NCI-H446 treated with DMSO at 0.1 percent for 48 hours (cell line): ENCODE data around the gene PARD3B.

Source experiments
- DNase-seq: peaks from one replicate; lab custom pipeline; 2025; lab: John Stamatoyannopoulos, UW

The PARD3B gene

DNA sequence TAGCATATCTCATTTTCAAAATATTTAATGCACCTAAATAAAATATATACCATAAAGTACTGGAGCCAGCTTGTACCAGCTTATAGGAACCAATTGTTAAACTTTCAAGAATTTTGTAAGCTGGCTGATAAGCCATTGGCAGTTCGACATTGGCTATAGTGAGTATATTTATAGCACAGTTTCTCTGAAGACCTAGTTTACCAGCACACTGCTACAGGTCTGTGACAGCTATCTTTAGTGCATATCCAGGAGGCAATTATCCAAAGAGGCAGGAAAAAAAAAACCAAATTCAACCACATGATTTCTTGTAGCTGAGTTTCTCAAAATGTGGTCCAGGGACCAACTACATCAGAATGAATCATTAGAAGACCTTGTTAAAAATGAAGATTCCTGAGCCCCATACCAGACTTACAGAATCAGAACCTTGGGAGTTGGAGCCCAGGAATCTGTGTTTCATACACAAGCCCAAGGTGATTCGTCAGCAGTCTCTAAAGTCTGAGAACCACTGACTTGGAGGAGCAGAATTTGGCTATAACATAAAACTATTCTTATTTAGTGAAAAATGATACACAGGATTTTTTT, 858.1 kb downstream of the PARD3B start:
- no peak for DNase-seq

DNA sequence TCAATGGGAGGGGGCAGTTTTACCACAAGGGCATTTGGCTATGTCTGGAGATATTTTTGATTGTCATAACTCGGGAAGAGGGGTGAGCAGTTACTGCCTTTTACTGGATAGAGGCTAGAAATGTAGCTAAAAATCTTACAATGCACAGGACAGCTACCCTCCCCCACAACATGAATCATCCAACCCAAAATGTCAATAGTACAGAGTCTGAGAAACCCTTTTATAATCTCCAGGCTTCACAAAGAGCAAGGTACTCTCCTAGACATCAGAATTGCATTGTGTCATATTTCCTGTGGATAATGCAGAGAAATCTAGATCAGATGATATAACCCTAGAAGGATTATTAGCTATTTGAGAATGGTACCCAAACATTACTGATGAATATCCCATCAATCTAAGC, 859.9 kb downstream of the PARD3B start:
- no peak for DNase-seq

DNA sequence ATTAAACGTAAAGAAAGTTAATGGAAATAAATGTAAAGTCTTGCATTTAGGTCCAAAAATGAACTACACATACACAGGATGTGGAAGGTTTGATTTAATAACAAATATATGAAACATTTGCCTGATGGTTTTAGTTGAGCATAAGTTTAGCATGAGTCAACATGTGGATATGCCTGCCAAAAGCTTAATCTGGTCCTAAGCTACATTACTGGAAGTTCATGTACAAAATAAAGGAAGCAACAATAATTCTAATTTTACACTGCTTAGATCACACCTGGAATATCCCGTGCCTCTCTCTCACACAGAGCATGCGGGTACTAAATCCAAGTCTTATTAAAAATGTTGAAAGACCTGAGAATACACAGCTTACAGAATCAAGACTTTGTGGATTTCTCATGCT, 860.5 kb downstream of the PARD3B start:
- peak; percentile 46 for DNase-seq

DNA sequence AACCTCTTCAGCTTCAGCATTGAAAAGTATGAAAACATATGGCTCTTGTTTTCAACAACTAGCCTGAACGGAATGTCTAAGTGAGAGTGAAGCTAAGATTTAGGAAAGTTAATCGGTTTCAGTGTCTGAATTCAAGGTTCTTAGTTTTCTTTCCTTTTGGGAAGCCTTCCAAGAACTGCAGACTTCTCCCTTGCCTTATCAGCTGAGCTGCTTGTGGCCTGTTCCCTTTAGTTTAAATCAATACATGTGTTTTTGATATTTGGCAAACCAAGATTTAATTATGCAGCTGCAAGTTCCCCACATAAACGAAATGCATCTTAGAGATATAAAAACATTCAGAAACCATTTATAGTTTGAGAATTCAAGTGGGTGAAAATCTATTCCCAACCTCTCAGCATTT, 862.7 kb downstream of the PARD3B start:
- peak; percentile 18 for DNase-seq

DNA sequence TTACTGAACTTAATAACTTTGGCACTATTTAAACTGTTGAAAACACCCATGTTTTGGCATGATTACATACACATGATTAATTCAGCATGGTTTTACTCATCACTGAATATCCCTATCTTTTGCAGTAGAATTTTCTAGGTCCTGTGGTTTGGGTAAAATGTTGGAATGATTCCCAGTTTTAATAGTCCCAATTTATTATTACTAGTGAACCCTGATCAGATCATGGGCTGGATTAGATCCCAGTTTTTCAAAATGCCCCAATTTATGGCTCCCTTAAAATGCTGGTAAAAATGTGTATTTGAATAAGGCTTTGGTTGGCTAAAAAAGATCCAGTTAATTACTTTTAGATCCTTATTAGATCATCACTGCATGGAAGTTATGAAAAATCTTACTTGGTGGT, 863.4 kb downstream of the PARD3B start:
- DNase-seq: peak; percentile 82

DNA sequence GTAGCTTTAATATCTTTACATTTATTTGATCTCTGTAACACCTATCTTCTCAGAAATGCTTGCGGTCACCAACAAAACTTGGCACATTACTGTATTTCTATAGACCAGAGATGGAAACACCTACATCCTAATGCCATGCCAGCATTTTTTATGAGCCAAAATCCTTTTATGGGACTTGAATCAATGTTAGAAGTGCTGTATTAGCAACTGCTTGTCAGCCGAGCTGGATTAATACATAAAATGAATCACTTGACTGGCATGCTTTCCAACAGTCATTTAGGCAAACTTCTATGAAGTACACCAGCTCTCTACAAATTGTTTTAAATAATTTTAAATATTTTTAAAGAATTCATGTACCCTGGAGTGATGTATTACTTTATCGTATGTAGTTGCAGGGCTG, 864.1 kb downstream of the PARD3B start:
- DNase-seq: peak; percentile 84

DNA sequence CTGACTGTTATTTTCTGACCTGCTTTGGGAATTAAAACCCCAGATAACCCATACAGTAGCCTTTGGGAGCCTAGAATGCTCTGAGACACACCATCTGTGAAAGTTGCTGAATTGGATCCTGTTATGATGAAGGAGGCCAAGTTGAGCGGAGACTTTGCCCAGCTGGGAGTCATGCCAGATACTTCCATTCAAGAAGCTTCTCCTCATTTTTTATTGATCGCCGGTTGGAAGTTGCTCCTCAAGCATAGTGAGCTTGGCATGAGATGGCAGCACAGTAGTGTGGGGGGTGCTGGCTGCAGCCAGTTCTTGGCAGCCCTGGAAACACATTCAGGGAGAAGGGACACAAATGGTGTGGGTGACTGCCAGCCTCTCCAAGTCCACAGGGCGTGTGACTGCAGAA, 866.3 kb downstream of the PARD3B start:
- DNase-seq: peak; percentile 99

DNA sequence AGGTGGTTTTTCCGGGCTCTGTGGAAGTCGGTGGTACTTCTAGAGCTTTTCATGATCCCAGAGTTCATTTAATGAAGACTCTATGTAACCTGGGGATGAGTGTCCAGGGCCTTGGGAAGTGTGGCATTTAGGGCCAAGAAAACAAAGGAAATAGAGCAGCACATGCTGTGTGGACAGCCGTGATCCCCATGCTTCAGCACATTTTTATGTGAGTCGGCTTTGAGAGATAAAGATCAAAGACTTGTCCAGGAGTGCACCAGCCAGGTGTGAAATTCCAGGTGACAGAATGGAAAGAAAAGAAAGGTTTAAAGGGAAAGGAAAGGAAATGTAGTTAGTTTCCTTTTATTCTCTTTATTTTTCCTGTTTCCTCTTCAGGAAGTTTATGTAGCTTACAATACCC, 879.1 kb downstream of the PARD3B start:
- DNase-seq: no peak

DNA sequence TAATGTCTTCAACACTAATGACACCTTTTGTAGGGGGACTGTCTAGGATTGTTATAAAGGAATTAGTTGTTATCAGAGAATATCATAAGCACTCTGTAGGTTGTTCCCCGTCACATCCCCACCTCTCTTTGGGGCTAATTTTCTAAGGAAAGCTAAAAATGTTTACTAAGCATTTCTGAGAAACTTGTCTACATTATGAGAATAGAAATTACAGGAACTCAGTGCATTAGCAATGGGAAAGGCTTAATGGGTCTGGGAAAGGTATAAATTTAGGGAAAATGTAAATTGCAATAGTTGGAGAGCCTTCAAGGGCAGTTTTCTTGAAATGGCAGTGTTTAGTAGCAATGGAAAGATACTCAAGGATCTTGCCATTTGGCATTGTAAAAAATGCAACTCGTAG, 879.8 kb downstream of the PARD3B start:
- no peak for DNase-seq

DNA sequence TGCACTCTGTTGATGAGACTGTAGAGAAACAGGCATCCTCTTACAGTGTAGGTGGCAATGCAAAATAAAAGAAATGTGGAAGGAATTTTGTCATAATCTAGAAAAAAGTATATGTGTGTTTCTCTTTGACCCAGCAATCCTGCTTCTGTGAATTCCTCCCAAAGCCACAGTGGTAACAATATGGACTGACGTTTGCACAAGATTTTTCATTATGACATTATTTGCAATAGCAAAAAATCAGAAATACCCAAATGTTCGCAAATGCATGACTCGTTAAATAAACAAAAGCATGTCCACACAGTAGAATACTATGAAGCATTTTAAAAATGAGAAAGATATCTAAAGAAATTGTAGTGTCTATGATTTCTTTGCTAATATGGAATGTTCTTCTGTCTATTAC, 881.8 kb downstream of the PARD3B start:
- DNase-seq: no peak

DNA sequence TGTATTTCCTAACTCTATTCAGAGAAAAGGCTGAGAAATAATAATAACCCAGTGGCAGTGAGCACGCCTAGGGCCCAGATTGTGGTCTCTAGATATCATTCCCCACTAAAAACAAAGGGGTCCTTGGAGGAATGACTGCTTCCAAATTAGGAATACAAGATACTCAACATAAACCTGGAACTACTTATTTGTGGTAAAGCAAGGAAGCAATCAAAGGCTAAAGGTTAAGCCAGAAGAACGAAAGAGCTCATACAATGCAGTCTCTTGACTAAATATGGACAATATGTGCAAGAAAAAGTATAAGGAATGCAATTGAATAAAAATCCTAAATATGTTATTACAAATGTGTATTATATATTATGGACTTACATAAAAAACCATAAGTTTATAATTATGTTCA, 883.5 kb downstream of the PARD3B start:
- no peak for DNase-seq

DNA sequence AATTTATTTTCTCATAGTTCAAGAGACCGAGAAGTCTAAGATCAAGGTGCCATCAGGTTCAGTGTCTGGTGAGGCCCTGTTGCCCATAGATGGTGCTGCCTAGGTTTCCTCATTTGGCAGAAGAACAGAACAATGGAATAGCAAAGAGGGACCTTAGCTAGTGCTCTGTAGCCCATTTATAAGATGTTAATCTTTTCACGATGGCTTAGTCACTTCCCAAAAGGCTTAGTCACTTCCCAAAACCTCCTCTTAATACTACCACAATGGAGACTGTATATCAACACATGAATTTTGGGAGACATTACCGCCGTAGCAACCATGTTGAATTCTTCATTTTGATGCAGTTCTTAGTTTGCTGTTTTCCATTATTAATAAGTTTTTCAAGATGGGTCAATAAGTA, 890.7 kb downstream of the PARD3B start:
- DNase-seq: no peak

DNA sequence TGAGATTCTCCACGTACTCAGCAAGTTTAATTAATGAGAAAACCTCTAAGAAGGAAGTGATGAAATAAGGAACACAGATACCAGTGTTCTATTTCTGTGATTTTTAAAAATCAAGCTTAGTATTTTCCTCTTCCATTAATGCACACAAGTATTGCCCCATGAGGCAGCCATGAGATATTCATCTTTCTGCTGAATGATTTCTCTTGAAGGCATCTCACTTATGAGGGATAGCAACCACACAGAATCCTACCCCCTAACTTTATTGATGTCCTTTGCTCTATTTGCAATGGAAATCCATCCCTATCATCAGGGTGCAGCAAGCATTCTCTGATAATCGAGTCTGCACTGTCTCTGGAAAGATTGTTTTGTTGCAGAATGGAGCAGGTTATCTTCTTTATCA, 893.0 kb downstream of the PARD3B start:
- DNase-seq: no peak

DNA sequence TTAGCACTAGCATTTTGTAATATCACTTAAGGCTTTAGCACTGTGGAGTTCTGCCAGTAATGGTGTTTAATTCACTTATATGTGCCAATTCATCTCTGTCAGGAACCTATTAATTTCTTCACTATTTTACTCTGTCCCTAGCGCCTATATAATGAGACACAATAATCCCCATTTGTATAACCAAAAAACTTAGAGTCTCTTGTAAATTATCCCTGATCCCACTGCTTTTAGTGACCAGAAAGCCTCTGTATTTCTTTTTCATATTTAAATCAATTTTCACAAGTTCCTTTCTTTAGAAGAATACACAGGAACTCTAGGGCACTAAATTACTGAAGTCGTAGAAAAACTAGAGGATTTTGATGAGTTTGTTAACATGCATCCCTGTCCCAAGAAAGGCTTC, 894.3 kb downstream of the PARD3B start:
- no peak for DNase-seq

DNA sequence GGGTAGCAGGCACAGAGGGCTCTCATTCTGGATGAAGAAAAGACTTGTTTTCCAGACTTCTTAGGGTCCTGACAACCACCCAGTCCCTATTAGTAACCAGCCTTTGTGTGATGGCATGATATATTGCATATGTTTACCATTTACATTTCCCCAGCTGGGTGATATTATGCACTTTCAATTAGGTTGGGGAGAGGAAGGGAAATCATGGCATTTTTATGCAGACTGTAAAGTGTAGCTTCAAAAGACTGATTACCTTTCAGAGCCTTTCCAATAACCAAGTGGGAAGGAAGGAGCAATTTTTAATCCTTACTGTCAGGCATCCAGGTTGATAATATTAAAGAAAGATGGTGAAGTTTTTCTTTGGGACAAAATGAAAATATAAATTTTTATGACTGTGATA, 896.2 kb downstream of the PARD3B start:
- no peak for DNase-seq

DNA sequence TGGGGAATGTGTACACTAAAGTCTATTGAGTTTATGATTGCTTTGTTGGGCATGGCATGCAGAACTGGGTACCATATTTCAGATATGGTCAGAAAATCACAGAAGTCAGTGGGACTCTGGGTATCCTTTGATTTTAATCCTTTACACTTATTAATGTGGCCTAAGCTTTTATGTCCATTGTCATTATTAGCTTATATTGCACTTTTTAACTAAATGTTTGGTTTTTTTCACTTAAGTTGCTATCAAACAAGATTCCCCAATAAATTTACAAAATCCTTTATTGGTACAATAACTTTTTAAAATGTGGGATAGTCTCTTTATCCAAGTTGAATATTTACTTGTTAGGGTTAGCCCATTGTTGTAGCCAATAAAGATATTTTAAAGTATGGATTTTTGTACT, 902.9 kb downstream of the PARD3B start:
- no peak for DNase-seq

DNA sequence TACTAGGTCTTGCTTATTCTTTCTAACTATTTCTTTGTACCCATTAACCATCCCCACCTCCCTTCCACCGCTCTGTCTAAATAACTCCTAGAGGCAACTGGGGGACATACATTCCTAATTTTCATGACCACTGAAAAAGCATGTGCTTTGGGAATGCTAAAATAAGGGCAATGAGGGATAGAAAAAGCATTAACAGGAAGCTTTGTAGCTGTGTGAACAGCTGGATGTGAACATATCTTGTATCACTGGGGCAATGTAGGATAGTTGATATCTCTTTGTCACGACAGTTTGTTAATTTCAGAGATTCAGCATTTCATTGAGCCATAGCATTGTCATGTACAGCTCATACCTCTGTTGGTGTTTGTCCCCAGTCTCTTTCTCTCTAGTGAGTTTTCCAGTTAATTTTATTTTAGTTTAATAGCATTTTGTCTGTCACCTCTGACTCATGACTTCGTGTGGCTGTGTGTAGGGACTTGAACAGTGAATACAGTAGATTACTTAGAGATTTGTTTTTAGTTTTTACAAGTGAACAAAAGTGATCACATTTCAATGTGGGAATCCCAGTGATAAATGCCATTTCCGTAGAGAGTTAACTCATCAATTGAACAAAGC, 906.7 kb downstream of the PARD3B start:
- DNase-seq: no peak

DNA sequence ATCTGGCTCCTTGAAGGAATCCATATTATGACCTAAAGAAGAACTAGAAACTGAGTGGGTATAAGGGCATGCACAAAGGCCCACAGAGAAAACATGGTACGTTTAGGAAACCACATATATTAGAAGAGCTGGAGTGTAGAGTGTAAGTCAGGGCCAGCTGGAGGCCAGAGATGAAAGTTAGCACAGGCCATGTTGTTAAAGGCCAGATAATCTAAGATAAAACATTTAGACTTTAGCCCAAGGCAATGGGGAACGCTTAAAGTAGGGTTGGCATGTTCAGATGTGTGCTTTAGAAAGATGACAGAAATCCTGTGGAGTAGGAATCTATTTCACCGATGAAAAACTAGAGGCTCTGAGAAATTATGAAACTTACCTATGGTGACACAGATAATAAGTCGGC, 907.9 kb downstream of the PARD3B start:
- no peak for DNase-seq

DNA sequence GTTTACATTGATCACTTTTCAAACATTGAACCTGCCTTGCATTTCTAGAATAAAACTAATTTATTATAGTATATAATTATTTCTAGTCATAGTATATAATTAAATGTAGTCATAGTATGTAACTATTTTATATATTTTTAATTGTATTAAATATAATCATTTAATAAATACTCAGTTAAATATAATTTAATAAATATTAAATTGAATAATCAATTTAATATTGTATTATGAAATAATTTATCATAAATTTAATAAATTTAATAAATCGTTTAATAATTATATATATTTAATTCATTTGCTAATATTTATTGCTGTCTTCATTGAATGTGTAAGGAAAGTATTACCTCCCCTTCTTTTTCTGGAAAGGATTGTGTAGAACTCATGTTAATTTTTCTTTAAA, 911.4 kb downstream of the PARD3B start:
- no peak for DNase-seq

DNA sequence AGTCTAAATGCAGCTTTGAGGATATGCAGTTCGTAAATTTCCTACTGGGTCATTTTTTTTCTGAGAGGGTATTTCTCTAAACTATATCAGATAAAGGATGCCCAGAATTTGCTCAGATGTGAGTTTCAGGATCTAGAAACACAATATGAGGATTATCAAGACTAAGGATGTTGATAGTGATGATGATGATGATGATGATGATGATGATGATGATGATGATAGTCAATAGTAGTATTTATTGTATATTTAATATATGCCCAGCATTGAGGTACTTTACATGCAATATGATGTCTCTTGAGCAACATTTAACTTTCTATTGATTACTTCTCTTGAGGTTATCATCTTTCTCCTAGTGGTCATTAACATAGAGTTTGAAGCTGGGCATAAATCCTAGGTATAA, 914.9 kb downstream of the PARD3B start:
- no peak for DNase-seq

DNA sequence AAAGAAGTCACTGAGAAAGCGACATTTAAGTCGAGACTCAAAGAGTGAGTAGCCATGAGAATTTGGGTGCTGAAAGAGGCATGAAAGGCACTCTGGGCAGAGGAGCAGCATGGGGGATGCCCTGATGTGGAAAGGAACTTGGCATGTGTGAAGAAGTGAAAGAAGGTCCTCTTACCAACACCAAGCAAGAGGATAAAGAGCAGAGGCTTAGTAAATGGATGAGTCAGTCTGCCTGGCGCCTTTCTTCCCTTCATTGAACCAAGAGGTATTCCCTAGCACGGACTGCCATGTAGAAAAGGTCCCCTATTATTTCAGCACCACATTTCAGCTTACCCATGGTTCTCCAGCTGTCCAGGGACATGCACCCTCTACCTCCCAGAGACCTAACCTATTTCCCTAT, 915.9 kb downstream of the PARD3B start:
- no peak for DNase-seq

DNA sequence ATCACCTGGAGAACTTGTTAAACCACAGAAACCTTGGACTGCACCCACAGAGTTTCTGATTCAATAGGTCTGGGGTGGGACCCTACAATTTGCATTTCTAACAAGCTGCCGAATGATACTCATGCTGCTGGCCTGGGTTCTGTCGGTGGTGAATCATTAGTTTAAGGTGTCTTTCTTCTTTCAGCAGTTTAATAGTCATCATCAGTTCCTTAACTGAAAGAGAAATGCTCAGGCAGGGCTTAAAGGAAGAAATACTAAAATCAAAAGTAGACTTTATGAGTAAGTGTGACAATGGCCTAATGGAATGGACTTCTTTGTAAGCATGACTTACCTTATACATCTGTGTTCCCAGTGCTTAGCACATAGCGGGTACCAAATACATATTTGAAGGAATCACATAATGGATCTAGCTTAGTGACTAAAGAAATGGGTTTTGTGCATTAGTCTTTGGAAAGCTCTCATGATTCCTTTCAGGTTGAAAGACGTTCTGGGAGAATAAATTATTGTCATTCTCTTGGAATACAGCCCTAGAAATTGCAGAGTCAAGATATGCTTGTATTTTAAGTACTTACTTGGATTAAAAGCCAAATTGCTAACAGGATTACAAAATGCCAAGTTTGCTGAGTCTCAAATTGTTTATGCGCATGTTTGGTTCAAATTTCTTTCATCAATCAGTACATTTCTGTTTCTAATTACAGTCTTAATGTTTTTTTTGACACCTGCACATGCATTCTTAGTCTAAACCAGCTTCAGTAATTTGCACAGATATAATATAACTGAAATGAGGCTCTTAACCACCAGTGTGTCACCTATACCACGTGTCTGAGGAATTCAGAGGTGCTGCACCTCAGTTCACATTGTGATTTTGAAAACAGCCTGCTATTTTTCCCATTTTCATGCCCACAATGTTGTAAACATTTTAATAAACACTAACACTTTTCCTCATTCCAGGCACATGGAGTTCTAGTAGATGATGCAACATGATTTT, 916.7 kb downstream of the PARD3B start:
- DNase-seq: no peak

DNA sequence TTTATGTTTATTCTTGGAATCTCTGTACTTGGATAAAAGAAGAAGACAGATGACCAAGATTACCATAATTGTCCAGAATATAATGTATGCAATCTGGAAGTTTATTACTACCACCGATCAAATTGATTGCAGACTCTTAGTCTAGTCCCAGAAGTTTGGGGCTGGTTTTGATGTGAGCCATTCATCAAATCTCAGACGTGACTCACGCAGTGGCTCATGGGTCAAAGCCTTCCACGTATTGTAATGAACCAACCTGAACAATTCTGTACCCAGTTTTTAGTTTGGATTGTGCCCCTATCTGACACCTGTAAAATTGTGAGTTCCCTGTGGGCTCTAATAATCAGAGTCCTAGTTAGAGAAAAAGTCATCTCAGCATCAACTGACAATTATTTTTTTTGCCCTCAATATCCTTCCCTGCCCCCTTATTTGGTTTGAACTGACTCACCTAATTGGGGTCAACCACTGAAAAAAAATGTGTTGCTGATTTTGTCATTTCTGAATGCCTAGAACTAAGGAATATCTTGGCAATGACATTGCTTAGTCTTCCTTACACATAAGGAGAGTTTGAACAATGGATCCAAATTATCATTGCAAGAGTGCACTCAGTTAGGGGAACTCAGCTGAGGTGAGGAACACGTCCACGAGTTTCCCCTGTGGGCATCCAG, 917.5 kb downstream of the PARD3B start:
- no peak for DNase-seq
